ENCODE measurements around the gene TBC1D4.

The TBC1D4 gene

GRCh38 chr13:75326173-75327134 is 155.5 kb downstream of the TBC1D4 start:
- H4K20me1 ChIP-seq, result no peaks in the 10 kb centered on the region
- H3K4me2 ChIP-seq, result peak overlapping the region; percentile 16; the same call in 1 of the 2 replicates
- H3K4me3 ChIP-seq, result no peak overlapping the region
- H3K9ac ChIP-seq, result no peak overlapping the region
- no peaks in the 10 kb centered on the region for H3K27me3 ChIP-seq
- H3K9me3 ChIP-seq, result no peaks in the 10 kb centered on the region
- no peak for TF ChIP-seq Cebpa-rat (IDR thresholded peaks at IDR 0.05)
- peaks cover 11% of the 10 kb centered on the region for H3K4me1 ChIP-seq
- H3K36me3 ChIP-seq, result peaks cover 26% of the 10 kb centered on the region
- no peak overlapping the region for H3K27ac ChIP-seq

- TF ChIP-seq Cebpa-rat (IDR thresholded peaks at IDR 0.05), result no peak
- Histone ChIP-seq H3K9me3 (no peaks in the 10 kb centered on the region), H3K27ac (no peak overlapping the region), H3K36me3 (peaks cover 26% of the 10 kb centered on the region), H3K27me3 (no peaks in the 10 kb centered on the region), H4K20me1 (no peaks in the 10 kb centered on the region), H3K4me1 (peaks cover 11% of the 10 kb centered on the region), H3K9ac (no peak overlapping the region), H3K4me3 (no peak overlapping the region), H3K4me2 (no peak overlapping the region)
Observed at GRCh38 chr13:75325711-75326110, 156.3 kb downstream of the TBC1D4 start.

GRCh38 chr13:75324413-75324940 is 157.5 kb downstream of the TBC1D4 start:
- no peaks in the 10 kb centered on the region for H4K20me1 ChIP-seq
- H3K27me3 ChIP-seq, result no peaks in the 10 kb centered on the region
- TF ChIP-seq Cebpa-rat (IDR thresholded peaks at IDR 0.05), result no peak
- H3K4me3 ChIP-seq, result no peak overlapping the region
- no peak overlapping the region for H3K27ac ChIP-seq
- no peak overlapping the region for H3K4me2 ChIP-seq
- no peak overlapping the region for H3K9ac ChIP-seq
- peaks cover 31% of the 10 kb centered on the region for H3K36me3 ChIP-seq
- peaks cover 11% of the 10 kb centered on the region for H3K4me1 ChIP-seq
- no peaks in the 10 kb centered on the region for H3K9me3 ChIP-seq

DNA sequence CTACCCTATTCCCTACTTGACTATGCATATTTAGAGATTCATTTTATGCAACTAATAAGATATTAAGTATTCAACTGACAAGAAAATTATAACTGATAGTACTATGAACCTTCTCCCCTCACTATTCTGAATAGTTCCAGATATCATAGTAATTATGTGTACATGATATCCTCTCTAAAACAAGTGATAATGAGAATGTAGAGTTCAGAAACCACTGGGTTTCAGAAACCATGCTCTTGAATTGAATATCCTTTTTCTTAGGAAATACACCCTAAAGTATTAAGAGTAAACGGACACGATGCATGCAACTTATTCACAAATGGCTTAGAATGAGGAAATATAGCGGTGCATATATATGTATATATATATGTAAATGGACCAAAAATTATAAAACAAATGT is 160.9 kb downstream of the TBC1D4 start:
- Histone ChIP-seq H3K4me1 (no peaks in the 10 kb centered on the region), H3K27ac (no peak overlapping the region), H3K36me3 (peaks cover 24% of the 10 kb centered on the region), H3K27me3 (no peaks in the 10 kb centered on the region), H3K9me3 (no peaks in the 10 kb centered on the region), H3K4me2 (no peak overlapping the region), H3K9ac (no peak overlapping the region), H4K20me1 (no peaks in the 10 kb centered on the region), H3K4me3 (no peak overlapping the region)
- TF ChIP-seq Cebpa-rat (IDR thresholded peaks at IDR 0.05), result no peak

GRCh38 chr13:75319254-75319653 is 162.7 kb downstream of the TBC1D4 start:
- no peaks in the 10 kb centered on the region for H3K27me3 ChIP-seq
- no peaks in the 10 kb centered on the region for H3K4me1 ChIP-seq
- H3K27ac ChIP-seq, result no peak overlapping the region
- no peak overlapping the region for H3K4me3 ChIP-seq
- H3K36me3 ChIP-seq, result peaks cover 19% of the 10 kb centered on the region; the same call in 1 of the 2 replicates
- H4K20me1 ChIP-seq, result no peaks in the 10 kb centered on the region
- no peaks in the 10 kb centered on the region for H3K9me3 ChIP-seq
- H3K4me2 ChIP-seq, result no peak overlapping the region
- no peak overlapping the region for H3K9ac ChIP-seq
- no peak for TF ChIP-seq Cebpa-rat (IDR thresholded peaks at IDR 0.05)

GRCh38 chr13:75318138-75318833 is 163.7 kb downstream of the TBC1D4 start:
- no peaks in the 10 kb centered on the region for H4K20me1 ChIP-seq
- H3K4me3 ChIP-seq, result no peak overlapping the region
- no peak overlapping the region for H3K9ac ChIP-seq
- no peaks in the 10 kb centered on the region for H3K27me3 ChIP-seq
- no peak overlapping the region for H3K27ac ChIP-seq
- peaks cover 15% of the 10 kb centered on the region; the same call in 1 of the 2 replicates for H3K36me3 ChIP-seq
- H3K4me1 ChIP-seq, result no peaks in the 10 kb centered on the region
- no peaks in the 10 kb centered on the region for H3K9me3 ChIP-seq
- no peak for TF ChIP-seq Cebpa-rat (IDR thresholded peaks at IDR 0.05)
- H3K4me2 ChIP-seq, result no peak overlapping the region

- no peak overlapping the region for H3K4me2 ChIP-seq
- H3K9me3 ChIP-seq, result no peaks in the 10 kb centered on the region
- H3K36me3 ChIP-seq, result peaks cover 21% of the 10 kb centered on the region
- TF ChIP-seq Cebpa-rat (IDR thresholded peaks at IDR 0.05), result no peak
- no peaks in the 10 kb centered on the region for H4K20me1 ChIP-seq
- H3K9ac ChIP-seq, result no peak overlapping the region
- H3K4me3 ChIP-seq, result no peak overlapping the region
- no peak overlapping the region for H3K27ac ChIP-seq
- H3K4me1 ChIP-seq, result no peaks in the 10 kb centered on the region
- no peaks in the 10 kb centered on the region for H3K27me3 ChIP-seq
Observed at GRCh38 chr13:75316427-75316826, 165.5 kb downstream of the TBC1D4 start.

DNA sequence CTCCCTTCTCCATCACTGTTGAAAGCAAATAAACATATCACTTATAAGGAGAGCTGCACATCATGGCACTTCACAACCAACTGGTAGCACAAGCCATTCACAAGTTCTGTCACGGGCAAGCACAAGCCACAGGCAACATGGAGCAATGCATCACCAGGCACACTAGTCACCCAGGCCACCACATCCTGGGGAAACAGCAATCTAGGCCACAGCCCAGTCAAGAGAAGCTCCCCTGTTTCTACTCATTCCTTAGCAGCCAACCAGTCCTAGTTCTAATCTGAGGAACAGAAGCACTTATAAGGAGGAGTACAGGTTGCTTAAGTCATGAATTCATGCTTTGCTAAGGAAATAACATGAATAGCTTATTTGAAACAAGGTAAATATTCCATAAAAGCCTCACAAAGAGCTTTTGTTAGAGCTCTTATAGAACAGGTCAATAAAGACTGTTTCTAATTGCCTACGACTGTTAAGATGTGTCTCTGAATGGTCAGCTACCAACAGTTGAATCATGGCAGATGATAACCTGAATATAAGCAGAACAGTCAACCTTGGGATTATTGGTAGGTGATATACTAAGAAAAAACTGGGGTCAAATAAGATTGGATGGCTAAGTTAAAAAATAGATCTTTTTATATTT is 169.0 kb downstream of the TBC1D4 start:
- no peak overlapping the region for H3K27ac ChIP-seq

DNA sequence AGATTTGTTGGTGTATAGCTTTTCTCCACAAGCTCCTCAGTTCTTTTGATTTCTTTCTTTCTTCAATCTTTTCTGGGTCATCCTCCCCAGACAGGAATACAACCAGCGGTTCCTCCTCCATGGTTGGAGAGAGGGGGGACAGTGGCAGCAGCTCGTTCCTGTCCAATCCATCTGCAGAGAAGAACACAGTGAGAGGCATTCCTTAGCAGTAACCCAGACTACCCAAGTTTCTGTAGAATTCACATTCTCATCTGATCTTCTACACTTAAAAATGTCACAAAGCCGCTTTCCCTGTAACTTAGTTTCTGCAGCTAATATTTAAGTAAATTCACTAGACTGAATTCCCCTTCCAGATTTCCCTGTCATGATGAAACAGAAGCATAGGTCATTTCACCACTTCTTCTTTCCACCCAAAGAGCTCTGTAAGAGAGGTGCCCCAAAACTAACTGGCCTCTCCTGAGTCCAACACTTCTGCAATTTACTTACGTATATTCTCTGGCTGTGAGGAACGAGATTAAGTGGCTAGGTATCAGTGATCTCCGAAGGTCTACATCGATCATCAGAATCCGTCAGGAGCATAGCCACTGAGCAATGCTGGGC is 171.9 kb downstream of the TBC1D4 start:
- H3K9ac ChIP-seq, result no peak overlapping the region
- H3K27me3 ChIP-seq, result no peaks in the 10 kb centered on the region
- no peaks in the 10 kb centered on the region for H3K9me3 ChIP-seq
- H3K4me1 ChIP-seq, result no peaks in the 10 kb centered on the region
- no peak overlapping the region for H3K27ac ChIP-seq
- no peaks in the 10 kb centered on the region for H4K20me1 ChIP-seq
- H3K4me3 ChIP-seq, result no peak overlapping the region
- H3K4me2 ChIP-seq, result no peak overlapping the region
- peaks cover 39% of the 10 kb centered on the region for H3K36me3 ChIP-seq
- TF ChIP-seq Cebpa-rat (IDR thresholded peaks at IDR 0.05), result no peak

More for the DNA sequence above, 169.0 kb downstream of the TBC1D4 start:
- H3K27me3 ChIP-seq, result no peaks in the 10 kb centered on the region
- H4K20me1 ChIP-seq, result no peaks in the 10 kb centered on the region
- peaks cover 27% of the 10 kb centered on the region for H3K36me3 ChIP-seq
- H3K4me3 ChIP-seq, result no peak overlapping the region
- no peak for TF ChIP-seq Cebpa-rat (IDR thresholded peaks at IDR 0.05)
- H3K9ac ChIP-seq, result no peak overlapping the region
- H3K4me2 ChIP-seq, result no peak overlapping the region
- no peaks in the 10 kb centered on the region for H3K4me1 ChIP-seq
- no peaks in the 10 kb centered on the region for H3K9me3 ChIP-seq
